HepG2 (cell line): ENCODE measurements around the gene COL18A1. TPM values are rescaled to one million over a fixed set of nuclear protein-coding genes. Genes with fewer than 3 reads are reported as not detected.

ENCODE experiments used
- BCLAF1 ChIP-seq: fragments of 450-650 bp; IDR thresholded peaks from 2 replicates; pipeline ENCODE4 v1.6.1; 2017; ENCODE audit warnings: mild to moderate bottlenecking
- CBX2 ChIP-seq, 2 experiments: fragments of 200-600 bp in 1 of 2; sonication (generic); formaldehyde crosslinking in 1 of 2; IDR thresholded peaks; 2 replicates each; pipeline versions ENCODE4 v1.7.0 to v1.8.1; 2018 to 2022; ENCODE audit warnings: low read depth in 2 of 2, low read length in 1 of 2, mild to moderate bottlenecking in 1 of 2, missing genetic modification reagents in 1 of 2
- GMEB1 ChIP-seq: sonication (generic); formaldehyde crosslinking; IDR thresholded peaks from 2 replicates; pipeline ENCODE4 v1.5.1; 2020; ENCODE audit warnings: missing genetic modification reagents, mild to moderate bottlenecking, borderline replicate concordance
- HNF1A ChIP-seq, 2 experiments: sonication (generic) in 1 of 2; formaldehyde crosslinking in 1 of 2; IDR thresholded peaks; 2 replicates each; pipeline versions ENCODE4 v1.4.0 to v1.6.1; 2016 to 2020; ENCODE audit warnings: borderline replicate concordance in 1 of 2, low read depth in 1 of 2, mild to moderate bottlenecking in 1 of 2, missing genetic modification reagents in 1 of 2
- HNRNPH1 ChIP-seq: fragments of 200-400 bp; formaldehyde crosslinking; optimal IDR thresholded peaks from 2 replicates; pipeline ENCODE3; 2017; ENCODE audit warnings: mild to moderate bottlenecking, low read depth, low read length
- RAD21 ChIP-seq: fragments of 450-650 bp; formaldehyde crosslinking; IDR thresholded peaks from 2 replicates; pipeline ENCODE4 v1.5.0; 2020; ENCODE audit warnings: mild to moderate bottlenecking
- SALL1 ChIP-seq: sonication (generic); formaldehyde crosslinking; IDR thresholded peaks from 2 replicates; pipeline ENCODE4 v1.8.0; 2022; ENCODE audit warnings: mild to moderate bottlenecking, missing genetic modification reagents
- STAT5B ChIP-seq: sonication (generic); formaldehyde crosslinking; IDR thresholded peaks from 2 replicates; pipeline ENCODE4 v1.4.0; 2020; ENCODE audit warnings: missing genetic modification reagents
- TBL1XR1 ChIP-seq: fragments of 150-350 bp; IDR thresholded peaks from 2 replicates; pipeline ENCODE4 v1.6.1; 2014; ENCODE audit warnings: borderline replicate concordance, low read length; ENCODE audit not compliant: partially characterized antibody
- ZBTB14 ChIP-seq: sonication (generic); formaldehyde crosslinking; IDR thresholded peaks from 2 replicates; pipeline ENCODE4 v1.4.0; 2020; ENCODE audit warnings: missing genetic modification reagents
- ZBTB43 ChIP-seq: sonication (generic); formaldehyde crosslinking; conservative IDR thresholded peaks from 2 replicates; pipeline ENCODE4 v1.4.0; 2020; ENCODE audit warnings: missing genetic modification reagents
- ZNF576 ChIP-seq: sonication (generic); formaldehyde crosslinking; IDR thresholded peaks from 2 replicates; pipeline ENCODE4 v1.4.0; 2020; ENCODE audit warnings: mild to moderate bottlenecking, missing genetic modification reagents
- ZSCAN5A ChIP-seq: sonication (generic); formaldehyde crosslinking; IDR thresholded peaks from 2 replicates; pipeline ENCODE4 v1.8.0; 2022; ENCODE audit warnings: mild to moderate bottlenecking, missing genetic modification reagents, borderline replicate concordance
- polyA plus RNA-seq, 8 experiments: library from polyadenylated mRNA; depleted of rRNA in 3 of 8; stranded (reverse) in 7 of 8; unstranded in 1 of 8; fragments of >200 nt; fragmentation: Illumina TruSeq in 4 of 8; extraction: Trizol in 4 of 8; gene quantifications; 2 replicates each; pipeline versions ENCODE4 v1.2.1 to v1.2.3, GENCODE V29; 2011 to 2016; ENCODE audit warnings: low read depth in 4 of 8, missing spikeins in 1 of 8, mixed read lengths in 1 of 8; ENCODE audit not compliant: insufficient read depth in 1 of 8
- total RNA-seq, 5 experiments: library from RNA; depleted of rRNA; stranded (reverse); fragments of >200 nt; fragmentation: Illumina TruSeq; extraction: Trizol; gene quantifications; 2 replicates each; pipeline ENCODE4 v1.2.3, GENCODE V29; 2016; ENCODE audit warnings: low read depth in 1 of 5

COL18A1 gene
- total and polyA plus RNA-seq, 2 of the 13 experiments (the other 11 are each of a cell fraction or from before 2014, with no cell fraction given) = 79.0 to 102 TPM

- TF ChIP-seq HNF1A (IDR thresholded peaks at IDR 0.05; ENCODE audit: low read depth) = no peak
- TF ChIP-seq HNF1A (CRISPR knock-in tag; IDR thresholded peaks at IDR 0.05; ENCODE audit: borderline replicate concordance) = peak; percentile 63; the same call in 1 of the 2 replicates
- no peak for TF ChIP-seq RAD21 (CRISPR knock-in tag)
- no peak for TF ChIP-seq CBX2 (IDR thresholded peaks at IDR 0.05; ENCODE audit: low read depth, low read length)
- TF ChIP-seq CBX2 (CRISPR knock-in tag; IDR thresholded peaks at IDR 0.05; ENCODE audit: low read depth) = no peak
- TF ChIP-seq GMEB1 = no peak
- no peak for TF ChIP-seq BCLAF1
- TF ChIP-seq ZSCAN5A (CRISPR knock-in tag) = peak; percentile 47; the same call in 1 of the 2 replicates
- TF ChIP-seq ZBTB14 (CRISPR knock-in tag) = no peak
- no peak for TF ChIP-seq HNRNPH1
- peak; percentile 33 for TF ChIP-seq TBL1XR1
- TF ChIP-seq SALL1 = peak; percentile 50
- peak; percentile 69; the same call in 1 of the 2 replicates for TF ChIP-seq ZBTB43 (CRISPR knock-in tag)
- TF ChIP-seq ZNF576 = no peak
- no peak for TF ChIP-seq STAT5B (CRISPR knock-in tag)
Observed at GRCh38 chr21:45365608-45366241, 39.2 kb upstream of the COL18A1 start (continued).
